Prostate gland (tissue), 2 donors: Measurements from ENCODE around the gene KRT40.

ENCODE experiments used
- POLR2A ChIP-seq: fragments of 450-650 bp; IDR thresholded peaks from one replicate; pipeline ENCODE4 v1.6.1; 2016; ENCODE audit warnings: antibody characterized with exemption, mild to moderate bottlenecking
- TF ChIP-seq, protein P1 (sequence below), 4 experiments: fragments of 200-600 bp in 2 of 4; fragments of 450-650 bp in 2 of 4; sonication (generic) in 2 of 4; IDR thresholded peaks; 1 replicate in 3 of 4; 2 replicates in 1 of 4; pipeline ENCODE4 v1.5.1; 2016 to 2019; ENCODE audit warnings: antibody characterized with exemption in 4 of 4, mild to moderate bottlenecking in 2 of 4, moderate library complexity in 2 of 4

DNA sequence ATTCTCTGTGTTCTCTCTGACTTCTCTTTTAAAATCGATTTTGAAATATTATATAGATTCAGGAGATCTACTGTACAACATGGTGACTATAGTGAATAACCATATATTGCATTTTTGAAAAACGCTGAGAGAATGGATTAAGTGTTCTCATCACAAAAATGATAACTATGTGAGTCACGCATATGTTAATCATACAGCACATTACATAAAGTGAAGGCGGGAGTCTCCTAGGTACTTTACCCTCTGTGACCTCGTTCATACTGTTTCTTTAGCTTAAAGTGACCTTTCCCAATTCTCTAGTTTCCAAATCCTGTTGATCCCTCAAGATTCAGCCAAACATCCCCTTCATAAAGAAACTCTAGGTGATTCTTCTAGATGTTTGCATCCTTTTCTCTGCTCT is 18.7 kb upstream of the KRT40 start:
- TF ChIP-seq, protein P1, sequence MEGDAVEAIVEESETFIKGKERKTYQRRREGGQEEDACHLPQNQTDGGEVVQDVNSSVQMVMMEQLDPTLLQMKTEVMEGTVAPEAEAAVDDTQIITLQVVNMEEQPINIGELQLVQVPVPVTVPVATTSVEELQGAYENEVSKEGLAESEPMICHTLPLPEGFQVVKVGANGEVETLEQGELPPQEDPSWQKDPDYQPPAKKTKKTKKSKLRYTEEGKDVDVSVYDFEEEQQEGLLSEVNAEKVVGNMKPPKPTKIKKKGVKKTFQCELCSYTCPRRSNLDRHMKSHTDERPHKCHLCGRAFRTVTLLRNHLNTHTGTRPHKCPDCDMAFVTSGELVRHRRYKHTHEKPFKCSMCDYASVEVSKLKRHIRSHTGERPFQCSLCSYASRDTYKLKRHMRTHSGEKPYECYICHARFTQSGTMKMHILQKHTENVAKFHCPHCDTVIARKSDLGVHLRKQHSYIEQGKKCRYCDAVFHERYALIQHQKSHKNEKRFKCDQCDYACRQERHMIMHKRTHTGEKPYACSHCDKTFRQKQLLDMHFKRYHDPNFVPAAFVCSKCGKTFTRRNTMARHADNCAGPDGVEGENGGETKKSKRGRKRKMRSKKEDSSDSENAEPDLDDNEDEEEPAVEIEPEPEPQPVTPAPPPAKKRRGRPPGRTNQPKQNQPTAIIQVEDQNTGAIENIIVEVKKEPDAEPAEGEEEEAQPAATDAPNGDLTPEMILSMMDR (IDR thresholded peaks at IDR 0.05) = no peak
- no peak for TF ChIP-seq POLR2A
